Activated CD4-positive, alpha-beta T cell treated with anti-CD3 and anti-CD28 coated beads, Interleukin-2, amount 50 U/mL, for 24 hours (primary cell): ENCODE data around the gene VPS11.
A peak's percentile ranks its signal among the peaks of the same experiment; 100 is the strongest.
"Not testable (repeated sequence)": the region's sequence is repeated elsewhere in the genome, so short reads cannot be mapped to it uniquely, and the experiment has no call there.

Experiments
- DNase-seq, 2 donors: peaks; one replicate each; pipeline ENCODE4 v3.0.0-alpha.2; 2020; ENCODE audit warnings: low read depth in 1 of 2, low spot score in 1 of 2

The VPS11 gene

DNA sequence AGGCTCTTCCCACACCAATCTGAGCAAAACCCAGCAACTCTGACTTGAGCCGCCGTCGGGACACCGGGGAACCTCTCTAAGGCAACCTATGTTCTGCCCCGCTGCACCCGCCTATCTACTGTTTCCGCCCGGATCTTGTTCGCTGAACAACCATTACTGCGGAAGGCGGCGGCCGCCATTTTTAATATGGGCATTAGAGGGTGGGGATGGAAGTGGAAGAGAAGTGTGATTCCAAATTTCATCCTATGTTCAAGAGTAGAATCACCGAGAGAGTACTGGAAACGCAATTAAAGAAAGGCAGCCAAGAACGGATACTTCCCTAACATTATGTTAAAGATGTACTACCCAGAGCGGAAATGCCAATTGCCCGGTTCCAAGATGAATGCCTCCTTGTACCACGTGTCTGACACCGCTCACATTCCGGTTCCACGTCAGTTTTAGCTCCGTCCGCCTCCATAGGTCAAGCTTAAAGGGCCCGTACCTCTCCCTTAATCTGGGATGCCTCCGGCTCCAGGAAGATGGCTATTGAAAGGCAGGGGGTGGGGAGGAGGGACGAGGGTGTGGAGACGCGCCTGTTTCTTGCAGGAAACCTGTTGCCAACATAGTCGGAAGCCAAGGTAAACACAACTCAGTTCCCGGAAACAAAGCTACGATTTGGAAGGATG, 34.3 kb downstream of the VPS11 start, which contains the start of gene DPAGT1:
Gene DPAGT1 (minus strand): TSS at position 95 of the 665 bp plus-strand sequence. CDS start 198 bp downstream, outside the sequence.
- DNase-seq = peak; percentile 72 to 83

DNA sequence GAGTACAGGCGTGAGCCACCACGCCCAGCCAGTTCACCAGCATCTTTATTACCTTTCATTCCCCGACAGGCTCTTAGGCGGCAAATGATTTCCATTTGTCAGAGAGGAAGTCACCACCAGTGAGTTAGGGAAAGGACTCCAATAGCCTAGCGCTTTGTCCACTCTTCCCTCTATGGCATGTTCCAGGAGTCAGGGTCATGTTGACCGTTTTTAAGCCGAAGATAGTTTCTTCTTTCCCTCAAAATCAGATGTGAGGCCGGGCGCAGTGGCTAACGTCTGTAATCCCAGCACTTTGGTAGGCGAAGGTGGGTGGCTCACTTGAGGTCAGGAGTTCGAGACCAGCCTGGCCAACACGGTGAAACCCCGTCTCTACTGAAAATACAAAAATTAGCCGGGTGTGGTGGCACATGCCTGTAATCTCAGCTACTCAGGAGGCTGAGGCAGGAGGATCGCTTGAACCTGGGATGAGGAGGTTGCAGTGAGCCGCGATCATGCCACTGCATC, 35.6 kb downstream of the VPS11 start:
- DNase-seq = not testable (repeated sequence)

DNA sequence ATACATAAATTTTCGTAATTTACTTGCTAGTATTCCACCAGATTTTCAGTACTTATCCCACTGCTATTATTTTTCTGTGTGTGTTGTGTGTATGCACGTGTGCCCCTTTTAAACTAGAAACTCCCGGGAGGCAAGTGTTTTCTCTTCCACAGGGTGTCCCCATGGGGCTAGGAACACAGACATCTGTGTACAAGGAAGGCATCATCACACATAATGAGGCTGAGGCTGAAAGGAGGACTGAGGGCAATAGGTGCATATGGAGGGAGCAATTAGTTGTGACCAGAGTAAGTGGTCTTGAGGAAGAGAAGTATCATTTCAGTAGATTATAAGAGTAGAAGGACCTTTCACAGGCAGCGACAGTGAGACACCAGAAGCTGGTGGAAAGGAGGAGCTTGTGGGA, 36.2 kb downstream of the VPS11 start:
- DNase-seq = no peak

DNA sequence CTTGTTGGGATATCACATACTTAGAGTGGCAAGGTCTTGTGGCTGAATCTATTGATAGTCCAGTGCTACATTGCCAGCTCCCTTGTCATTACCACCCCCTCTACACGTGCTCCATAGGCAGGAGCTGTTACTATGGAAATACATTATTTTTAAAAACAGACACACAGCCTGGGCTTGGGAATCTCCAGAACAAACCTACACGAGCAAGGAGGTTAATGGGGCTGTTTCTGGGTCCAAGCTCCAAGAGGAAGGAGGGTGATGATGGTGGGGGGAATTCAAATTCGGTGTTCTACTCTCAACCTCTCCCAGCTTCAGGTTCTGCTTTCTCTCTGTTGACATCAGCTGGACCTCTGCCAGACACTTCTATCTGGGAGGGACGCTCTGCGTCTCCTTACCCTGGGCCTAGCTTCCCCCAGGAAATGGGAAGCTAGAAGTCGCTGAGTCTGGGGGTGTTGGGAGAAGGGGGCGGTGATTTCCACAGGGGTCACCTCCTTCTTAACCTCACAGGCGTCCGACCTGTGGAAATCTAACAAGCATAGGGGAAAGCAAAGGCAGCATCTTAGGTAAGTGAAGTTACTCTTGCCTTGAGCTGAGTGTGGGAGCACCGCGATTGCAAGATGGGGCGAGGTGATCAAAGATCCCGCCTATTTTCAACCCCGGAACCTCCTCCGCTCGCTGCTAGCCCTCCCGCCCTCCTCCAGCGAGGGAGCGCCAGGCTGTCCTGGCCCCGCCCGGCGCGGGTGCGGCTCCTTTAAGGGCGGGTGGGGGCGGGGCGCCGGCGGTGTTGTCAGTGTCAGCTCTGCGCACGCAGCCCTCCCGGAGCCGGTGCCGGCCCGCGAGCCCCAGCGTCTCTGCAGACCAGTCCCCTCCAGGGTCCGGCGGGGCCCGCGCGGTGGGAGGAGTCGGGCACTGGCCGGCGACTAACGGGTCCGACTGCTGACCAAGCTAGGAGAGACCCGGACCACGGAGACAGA, 39.2 kb downstream of the VPS11 start, which contains the start of gene C2CD2L:
Gene C2CD2L (plus strand): TSS at position 781 of the 974 bp plus-strand sequence. CDS start 398 bp downstream, outside the sequence.
- peak; percentile 69 to 85 for DNase-seq

DNA sequence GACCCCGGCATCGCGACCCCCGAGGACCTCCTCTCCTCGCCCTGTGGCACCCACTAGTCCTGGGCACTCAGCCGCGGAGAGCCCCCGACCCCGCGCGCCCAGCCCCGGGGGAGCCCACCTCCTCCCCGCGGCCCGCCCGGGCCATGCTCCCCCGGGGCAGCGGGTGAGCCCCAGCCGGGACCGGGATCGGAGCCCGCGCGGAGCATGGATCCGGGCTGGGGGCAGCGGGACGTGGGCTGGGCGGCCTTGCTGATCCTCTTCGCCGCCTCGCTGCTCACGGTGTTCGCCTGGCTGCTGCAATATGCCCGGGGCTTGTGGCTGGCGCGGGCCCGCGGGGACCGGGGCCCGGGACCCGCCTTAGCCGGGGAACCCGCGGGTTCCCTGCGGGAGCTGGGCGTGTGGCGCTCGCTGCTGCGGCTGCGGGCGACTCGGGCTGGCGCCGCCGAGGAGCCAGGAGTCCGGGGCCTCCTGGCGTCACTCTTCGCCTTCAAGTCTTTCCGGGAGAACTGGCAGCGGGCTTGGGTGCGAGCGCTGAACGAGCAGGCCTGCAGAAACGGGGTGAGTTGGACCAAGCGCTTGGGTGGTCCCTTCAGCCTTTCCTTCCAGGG, 40.0 kb downstream of the VPS11 start:
- no peak for DNase-seq

DNA sequence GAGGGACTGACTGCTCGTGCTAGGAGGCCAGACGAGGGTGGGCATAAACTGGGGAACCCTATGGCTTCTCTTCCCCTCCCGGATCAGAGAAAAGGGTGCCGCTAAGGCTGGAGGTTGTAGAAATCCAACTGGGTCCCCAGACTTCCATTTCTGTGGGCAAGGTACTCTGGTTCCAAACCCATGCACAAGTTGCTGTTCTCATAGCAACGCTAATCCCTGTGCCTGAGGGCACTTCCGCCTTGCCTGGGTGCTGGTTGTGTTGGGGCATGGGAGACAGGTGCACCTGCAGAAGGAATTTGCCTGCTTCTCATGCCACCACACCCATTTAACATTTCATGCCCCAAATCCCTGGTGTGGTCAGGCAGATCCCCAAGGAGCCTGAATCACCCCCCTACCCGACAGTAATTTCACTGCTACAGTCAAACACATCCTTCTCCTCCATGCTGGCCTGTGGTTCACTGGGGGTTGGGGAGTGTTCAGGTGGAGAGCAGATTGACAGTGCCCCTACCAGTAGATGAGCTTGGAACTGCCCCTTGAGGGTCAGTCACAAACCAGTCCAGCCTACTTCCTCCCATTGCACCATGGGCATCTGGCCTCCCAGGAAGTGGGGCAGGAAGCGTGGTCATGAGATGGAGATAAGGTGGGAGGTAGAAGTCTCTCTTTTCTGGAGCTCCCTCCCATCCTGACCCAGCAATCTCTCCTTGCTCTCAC, 40.7 kb downstream of the VPS11 start:
- DNase-seq = no peak

DNA sequence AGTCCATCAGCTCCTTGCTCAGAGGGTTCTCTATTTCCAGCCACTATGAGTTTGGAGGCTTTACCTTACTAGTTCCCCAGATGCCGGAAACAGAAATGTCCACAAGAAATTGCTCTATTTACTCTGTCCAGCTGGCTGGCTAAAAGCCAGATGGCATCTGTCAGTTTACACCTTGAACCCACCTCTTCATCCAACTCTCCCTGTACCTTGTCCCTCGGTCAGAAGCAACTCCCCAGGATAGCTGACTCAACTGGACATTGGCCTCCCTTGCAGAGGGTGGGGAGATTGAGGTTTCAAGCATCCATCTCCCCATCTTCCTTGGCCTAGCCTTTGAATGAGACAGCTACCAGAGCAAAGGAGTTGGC, 41.2 kb downstream of the VPS11 start:
- no peak for DNase-seq

DNA sequence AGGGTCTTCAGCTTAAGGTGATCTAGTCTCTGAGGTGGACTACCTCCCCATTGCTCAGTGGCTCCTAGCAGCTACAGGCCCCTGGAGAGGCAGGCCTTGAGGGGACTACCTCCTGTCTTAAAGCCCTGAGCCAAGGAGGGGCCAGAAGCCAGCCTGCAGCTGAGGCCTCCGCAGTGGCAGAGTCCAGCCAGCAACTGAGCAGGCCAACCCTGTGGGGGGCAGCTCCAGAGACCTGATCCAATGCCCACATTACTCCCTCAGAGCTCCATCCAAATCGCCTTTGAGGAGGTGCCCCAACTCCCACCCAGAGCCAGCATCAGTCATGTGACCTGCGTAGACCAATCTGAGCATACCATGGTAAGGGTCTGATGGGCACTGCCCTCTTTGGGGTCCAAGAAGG, 42.2 kb downstream of the VPS11 start:
- DNase-seq = no peak

DNA sequence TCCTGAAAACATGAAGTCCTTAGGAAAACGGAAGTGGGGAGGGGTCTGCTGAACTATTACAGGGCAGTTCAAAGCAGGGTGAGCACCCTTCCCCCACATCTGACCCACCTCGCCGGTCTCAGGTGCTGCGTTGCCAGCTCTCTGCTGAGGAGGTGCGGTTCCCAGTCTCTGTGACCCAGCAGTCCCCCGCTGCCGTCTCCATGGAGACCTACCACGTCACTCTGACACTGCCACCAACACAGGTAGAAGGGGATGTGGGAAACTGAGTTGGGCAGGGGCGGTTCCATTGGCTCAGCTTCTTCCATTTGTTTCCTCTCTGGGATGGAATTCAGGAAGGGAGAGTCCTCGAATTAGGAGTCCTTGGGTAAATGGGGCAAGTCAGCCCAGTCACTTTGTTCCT, 42.8 kb downstream of the VPS11 start:
- no peak for DNase-seq

DNA sequence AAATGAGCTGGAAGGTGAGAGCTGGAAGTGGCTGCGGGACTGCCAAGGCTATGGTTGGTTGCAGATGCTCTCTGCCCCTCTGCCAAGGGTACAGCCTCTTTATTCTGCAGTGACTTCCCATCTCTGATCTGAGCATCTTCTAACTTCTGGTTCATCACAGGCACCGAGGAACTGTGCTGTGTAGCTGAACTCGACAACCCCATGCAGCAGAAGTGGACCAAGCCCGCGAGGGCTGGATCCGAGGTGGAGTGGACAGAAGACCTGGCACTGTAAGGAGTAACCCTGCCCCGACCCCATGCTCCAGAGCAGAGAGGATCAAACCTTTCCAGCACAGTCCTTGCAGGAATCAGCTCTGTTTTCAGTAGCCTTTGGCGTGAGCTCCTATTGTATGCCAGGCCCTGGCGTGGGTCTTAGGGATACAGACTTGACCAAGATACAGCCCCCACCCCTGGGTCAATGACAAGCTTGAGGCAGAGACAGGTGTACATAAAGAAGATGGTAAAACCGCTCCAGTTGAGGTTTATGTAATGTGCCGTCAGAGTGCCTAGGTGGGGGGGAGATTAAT, 43.8 kb downstream of the VPS11 start:
- no peak for DNase-seq

DNA sequence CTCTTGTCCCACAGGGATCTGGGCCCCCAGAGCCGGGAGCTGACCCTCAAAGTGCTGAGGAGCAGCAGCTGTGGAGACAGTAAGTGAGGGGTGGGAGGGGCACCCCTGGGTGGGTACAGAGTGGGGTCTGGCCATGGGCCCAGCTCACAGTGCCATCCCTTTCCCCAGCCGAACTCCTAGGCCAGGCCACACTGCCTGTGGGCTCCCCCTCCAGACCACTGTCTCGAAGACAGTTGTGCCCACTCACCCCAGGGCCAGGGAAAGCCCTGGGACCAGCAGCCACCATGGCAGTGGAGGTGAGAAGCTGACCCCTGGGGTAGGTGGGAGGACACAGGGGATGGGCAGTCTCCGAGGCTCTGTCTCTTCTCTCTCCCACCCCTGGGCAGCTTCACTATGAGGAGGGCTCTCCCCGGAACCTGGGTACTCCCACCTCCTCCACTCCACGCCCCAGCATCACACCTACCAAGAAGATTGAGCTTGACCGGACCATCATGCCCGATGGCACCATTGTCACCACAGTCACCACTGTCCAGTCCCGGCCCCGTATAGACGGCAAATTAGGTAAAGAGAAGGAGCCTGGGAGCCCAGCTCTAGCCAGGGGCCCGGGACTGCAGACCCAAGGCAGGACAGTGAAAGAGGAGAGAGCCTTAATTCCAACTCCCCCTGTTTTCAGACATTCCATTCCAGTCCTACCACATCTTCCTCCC, 44.8 kb downstream of the VPS11 start:
- DNase-seq = no peak

DNA sequence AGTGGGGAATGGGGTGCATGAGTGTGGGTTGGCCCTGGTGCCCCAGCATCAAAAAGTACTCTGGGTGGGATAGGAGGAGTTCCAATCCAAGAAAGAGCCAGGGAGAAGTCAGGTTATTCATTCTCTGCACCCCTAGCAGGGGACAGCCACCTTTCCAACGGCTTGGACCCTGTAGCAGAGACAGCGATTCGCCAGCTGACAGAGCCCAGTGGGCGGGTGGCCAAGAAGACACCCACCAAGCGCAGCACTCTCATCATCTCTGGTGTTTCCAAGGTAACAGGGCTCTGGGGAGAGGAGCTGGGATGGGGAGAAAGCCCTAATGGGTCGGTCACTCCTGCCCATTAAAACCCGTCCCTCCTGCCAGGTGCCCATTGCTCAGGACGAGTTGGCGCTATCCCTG, 46.1 kb downstream of the VPS11 start:
- DNase-seq = no peak

DNA sequence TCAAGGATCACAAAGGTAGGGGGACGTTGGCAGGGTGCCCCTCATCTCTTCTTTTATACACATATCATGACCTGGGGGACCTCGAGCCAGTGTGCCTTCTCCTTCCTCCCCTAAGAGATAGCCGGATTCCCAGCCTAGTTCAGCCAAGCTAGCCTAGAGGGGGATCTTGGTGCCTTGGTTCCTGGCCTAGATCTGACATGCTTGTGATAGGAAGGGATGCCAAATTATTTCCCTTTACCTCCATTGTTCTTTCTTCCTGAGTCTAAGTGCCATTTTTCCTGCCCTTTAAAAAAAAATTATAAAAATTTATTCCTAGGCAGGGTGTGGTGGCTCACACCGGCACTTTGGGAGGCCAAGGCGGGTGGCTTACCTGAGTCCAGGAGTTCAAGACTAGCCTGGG, 46.7 kb downstream of the VPS11 start:
- no peak for DNase-seq

DNA sequence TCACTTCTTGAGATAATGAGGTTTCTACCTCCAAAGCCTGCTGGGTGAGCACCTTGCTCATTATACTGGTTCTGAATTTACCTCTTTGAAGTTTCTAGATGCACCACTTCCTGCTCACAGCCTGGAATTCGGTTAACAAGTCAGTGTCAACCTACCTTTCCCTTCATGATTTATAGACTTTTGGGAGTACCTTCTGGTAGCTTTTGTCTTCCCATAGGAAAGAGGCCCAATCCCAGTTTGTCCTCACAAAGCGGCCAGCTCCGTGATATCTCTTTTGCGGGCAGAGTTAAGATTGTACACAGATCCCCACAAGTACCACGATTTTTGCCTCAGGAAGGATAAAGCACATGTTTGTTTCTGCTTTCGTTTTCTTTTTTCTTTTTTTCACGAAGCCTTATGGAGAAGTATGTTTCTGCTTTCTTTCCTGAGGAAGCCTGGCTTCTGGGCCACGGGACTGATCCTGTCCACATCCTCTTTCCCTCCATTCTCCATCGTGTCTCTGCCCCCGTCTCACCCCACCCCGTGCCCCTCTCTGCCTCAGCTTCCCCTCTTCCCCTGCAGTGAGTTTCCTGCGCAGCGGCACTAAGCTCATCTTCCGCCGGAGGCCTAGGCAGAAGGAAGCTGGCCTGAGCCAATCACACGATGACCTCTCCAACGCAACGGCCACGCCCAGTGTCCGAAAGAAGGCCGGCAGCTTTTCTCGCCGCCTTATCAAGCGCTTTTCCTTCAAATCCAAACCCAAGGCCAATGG, 48.0 kb downstream of the VPS11 start:
- no peak for DNase-seq

DNA sequence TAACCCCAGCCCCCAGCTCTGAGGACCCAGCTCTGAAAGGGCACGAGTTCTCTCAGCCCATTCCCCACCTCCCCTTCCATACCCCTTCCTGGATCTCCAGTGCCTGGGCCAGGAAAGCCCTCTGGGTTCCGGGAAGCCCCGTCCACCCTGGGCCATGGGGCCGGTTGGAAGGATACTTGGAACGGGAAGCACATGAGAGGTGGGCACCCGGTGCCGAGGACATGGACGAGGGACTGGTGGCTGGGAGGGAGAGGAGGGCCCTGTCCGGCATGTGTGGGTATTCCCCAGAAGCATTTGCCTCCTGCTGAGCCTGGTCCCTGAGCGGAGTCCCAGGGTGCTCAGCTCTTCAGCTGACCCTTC, 48.6 kb downstream of the VPS11 start:
- DNase-seq = no peak

DNA sequence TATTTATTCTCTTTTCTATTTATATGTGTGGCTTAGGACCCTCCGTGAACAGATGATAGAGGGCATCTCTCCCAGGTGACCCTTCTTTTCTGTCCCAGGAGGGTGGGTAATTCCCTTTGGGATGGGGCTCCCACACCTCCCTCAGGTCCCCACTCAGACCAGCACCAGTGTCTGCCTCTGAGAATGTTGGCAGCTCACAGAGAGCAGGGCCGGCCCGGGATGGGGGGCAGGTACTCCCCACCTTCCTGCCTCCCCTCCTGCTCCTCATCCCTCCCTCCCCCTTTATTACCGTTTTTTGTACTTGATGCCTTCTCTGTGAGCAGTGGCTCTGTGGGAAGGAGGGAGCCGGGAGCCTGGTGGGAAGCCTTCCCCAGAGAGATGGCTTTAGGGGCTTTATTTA, 49.0 kb downstream of the VPS11 start:
- DNase-seq = no peak

DNA sequence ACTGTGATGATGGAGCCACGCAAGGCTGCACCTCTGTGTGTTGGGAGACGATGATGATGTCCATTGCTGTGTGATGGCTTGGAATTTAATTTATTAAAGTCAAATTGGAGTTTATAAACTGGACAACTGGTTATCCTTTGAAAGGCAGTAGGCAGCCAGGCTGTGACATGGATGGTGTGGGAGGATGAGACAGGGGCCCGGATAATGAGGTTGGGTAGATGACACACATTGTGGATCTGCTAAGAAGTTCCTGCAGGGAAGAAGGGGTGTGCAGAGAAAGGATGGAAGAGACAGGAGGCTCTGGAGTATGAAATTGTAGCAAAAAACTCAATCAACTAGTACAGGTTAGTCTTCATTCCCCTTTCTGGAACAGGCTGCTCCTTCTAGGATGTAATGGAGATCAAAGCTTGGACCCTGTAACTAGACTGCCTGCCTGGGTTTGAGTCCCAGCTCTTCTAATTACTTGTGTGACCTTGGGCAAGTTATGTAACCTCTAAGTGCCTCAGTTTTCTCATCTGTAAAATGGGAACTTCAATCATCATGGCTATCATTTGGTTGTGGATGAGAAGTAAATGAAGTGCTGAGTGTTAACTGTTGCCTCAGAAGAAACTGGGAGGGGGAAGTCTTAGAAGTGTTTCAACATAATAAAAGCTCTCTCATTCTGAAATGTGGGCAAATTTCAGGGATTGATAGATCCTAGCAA, 49.5 kb downstream of the VPS11 start:
- DNase-seq = no peak

DNA sequence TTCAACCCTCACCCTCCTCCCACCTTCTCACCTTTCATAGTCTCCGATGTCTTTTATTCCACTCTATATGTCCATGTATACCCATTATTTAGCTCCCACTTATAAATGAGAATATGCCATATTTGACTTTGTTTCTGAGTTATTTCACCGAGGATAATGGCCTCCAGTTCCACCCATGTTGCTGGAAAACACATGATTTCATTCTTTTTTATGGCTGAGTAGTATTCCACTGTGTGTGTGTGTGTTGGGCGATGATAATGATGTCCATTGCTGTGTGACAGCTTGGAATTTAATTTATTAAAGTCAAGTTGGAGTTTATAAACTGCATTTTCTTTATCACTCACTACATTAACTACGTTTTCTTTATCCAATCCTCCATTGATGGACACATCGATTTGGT, 50.6 kb downstream of the VPS11 start:
- no peak for DNase-seq

DNA sequence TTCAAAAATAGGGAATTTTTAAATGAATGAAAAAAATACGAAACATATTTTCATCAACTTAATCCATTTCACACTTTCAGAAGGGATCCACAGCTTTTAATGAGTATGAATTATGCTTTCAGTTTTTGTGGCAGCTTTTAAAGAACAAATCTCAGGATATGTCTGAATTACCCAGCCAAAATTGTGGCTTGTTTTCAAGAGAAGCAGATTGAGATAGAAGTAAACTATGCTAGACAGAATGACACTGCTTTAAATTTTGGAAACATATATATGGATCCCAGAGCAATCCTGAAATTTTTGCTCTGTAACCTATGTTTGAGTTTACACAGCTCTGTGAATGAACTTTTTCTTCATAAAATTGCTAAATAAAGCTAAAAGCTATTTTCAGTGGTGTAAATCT, 51.3 kb downstream of the VPS11 start:
- DNase-seq = no peak
